ENCODE measurements around the gene HGF. TPM values are rescaled to one million over a fixed set of nuclear protein-coding genes. Genes with fewer than 3 reads are reported as not detected.
"Not testable (repeated sequence)": the region's sequence is repeated elsewhere in the genome, so short reads cannot be mapped to it uniquely, and the experiment has no call there.

The HGF gene
- total RNA-seq, 1 donor from 2014 or later: 19.2 TPM

DNA sequence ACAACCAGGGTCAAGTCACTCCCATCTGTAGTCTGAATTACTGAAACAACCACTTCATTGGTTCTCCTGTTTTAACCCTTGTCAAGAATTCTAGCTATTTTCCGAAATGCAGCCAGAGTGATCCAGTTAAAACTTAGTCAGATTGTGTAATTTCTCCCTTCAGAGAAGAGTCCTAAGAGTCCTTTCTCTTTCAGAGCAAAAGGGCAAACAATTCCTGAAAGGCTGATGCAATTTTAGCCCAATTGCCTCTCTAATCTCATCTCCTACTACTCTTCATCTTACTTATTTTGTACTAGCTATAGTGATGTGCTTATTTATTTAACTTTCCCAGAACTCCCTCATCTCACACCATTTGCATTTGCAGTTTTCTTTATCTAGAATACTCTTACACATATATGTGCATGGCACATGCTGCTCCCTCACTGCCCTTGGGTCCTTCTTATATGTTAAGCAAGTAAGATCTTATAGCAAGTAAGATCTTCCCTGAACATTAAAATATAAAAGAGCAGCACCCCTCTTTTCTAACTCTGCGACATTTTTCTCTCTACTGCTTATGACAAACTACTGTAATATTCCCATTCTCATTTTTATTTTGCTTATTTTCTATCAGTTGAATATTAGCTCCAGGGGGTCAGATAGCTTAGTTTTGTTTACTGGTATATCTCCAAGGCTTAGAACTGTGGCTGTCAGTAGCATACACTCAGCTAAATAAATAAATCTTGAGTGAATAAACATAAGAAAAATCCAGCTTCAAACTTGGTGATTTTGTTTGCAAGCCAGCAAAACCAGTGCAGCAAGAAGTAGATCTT, 44.6 kb downstream of the HGF start:
- DNase-seq (ENCODE audit: low spot score) (no peak), ATAC-seq (no peak)

- not testable (repeated sequence) for ATAC-seq; DNase-seq (ENCODE audit: low spot score)
Measured at GRCh38 chr7:81722250-81722649, 47.6 kb downstream of the HGF start.

DNA sequence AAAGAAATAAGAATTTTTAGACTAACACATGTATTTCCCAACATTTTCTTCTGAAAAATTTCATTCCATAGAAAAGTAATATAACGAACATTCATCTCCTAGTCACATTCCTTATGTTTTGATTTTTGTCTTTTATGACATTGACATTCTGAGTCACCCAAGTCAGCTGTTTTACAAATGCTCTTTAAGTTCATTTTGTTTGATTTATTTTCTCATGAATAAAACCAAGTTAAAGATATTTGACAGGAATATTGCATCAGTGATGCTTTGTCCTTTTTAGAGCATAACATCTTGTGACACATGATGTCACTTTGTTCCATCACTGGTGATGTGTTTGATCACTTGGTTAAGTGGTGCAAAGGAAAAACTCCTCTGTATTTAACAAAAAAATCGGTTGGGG, 48.4 kb downstream of the HGF start:
- ATAC-seq (no peak), DNase-seq (ENCODE audit: low spot score) (no peak)

DNA sequence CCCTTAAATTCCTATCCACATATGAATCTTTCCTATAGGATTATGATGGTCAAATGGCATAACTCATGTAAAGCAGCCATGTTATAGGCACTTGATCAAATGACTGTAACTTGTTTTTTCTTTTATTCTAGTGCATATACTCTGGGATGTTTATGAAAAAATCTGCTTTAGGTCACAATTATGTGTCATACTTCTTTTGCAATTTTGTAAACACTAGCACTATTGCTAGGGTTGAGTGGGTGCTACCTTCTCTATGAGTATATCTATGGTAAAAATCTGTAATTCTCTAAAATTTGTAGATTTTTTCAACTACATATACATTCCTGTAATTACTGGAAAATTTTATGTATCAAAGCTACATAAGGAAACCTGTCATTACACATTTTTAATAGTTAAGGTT, 50.0 kb downstream of the HGF start:
- no peak for DNase-seq (ENCODE audit: low spot score)
- ATAC-seq: no peak

DNA sequence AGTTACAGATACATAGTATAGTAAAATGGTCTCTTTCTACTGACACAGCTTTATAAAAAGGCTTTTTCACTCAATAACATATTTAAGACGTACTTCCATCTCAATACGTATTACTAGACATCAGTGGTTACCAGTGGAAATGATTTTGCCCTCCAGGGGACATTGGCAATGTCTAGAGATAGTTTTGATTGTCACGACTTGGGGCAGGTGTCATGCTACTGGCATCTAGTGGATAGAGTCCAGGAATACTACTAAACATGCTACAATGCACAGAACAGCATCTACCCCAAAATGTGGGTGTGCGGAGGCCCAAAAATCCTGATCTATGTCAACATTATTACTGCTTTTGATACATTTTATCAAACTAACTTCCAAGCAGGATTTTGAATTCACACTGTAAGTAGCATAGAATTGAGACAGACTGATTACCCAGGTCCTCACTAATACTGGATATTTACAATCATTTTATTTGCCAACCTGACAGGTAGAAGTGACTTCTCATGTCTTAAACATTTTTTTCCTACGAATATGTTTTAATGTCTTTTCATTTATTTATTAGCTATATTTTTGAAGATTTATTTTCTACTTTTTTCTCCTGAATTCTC, 53.8 kb downstream of the HGF start:
- DNase-seq (ENCODE audit: low spot score): no peak
- ATAC-seq: no peak

DNA sequence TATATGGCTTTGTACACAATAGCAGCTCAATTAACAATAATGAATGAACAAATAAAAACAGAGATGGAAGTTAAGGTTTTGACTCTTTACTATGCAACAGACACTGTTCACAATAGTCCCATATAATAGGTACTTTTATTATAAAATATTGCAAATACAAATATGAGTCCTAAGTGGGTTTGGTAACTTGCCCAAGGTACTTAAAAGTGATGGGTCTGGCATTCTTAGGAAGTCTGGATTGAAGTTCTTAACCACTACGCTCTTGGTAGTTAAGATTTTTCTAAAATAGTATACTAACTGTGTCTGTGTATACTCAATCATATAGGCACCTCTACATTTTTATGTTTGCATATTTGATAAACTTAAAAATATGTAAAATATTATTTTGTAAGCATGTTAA, 55.5 kb downstream of the HGF start:
- no peak for ATAC-seq
- DNase-seq (ENCODE audit: low spot score): no peak

GRCh38 chr7:81710751-81711150, 59.1 kb downstream of the HGF start:
- ATAC-seq (no peak), DNase-seq (ENCODE audit: low spot score) (no peak)

DNA sequence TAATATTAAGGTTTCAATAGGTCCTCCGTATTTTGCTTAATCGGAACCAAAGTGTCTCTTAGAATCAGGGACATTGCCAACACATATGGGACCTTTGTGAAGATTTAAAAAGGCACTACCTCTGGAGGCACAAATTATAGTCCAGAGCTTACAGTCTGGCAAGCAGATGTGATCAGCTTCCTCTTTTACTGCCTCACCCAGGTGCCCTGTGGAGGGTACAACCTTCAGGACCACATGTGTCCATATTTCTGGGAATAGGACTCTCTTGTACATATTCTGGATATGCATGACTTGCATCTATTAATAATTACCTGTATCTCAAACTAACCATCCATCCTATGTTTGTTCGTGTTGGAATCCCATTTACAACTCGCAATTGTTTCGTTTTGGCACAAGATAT, 60.0 kb downstream of the HGF start:
- no peak for DNase-seq (ENCODE audit: low spot score)

DNA sequence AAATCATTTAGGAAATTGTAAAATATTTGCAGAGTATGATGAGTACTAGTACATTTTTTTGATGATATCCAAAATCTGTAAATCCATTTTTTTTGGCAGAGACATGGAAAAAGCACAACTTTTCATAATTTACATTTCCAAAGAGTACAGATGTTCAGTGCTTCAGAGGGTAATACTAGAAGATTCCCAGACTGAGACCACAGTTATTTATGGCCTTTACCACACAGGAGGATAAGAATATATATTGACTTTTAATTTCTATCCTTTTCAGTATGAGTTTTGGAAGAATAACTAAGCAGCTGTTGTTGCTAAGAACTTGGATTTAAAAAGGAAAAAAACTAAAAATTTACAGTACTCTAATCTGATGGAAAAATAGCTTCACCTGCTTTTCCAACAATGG, 61.9 kb downstream of the HGF start:
- DNase-seq (ENCODE audit: low spot score): no peak
- no peak for ATAC-seq

More for the DNA sequence above, 60.0 kb downstream of the HGF start:
- no peak for ATAC-seq

- no peak for ATAC-seq
- no peak for DNase-seq (ENCODE audit: low spot score)
Measured at GRCh38 chr7:81707196-81707595, 62.7 kb downstream of the HGF start.

GRCh38 chr7:81705206-81705605, 64.6 kb downstream of the HGF start:
- no peak for DNase-seq (ENCODE audit: low spot score)
- ATAC-seq: no peak

DNA sequence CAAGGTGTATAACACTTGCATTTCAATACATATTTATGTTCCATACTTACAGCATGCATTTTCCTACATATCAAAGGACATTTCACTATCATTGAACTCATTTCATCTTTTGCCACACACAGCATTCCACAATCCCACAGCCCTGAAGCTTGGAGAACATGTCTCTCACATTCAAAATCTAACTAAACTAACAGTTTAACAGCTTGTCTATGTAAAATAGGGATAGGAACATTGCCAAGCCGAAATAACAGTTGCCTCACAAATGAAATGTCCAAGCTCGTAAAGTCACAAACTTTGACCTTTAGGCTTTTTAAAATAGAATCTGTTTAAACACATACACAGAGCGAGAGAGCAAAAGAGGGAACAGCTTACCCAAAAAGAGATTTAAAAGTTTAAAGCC, 65.3 kb downstream of the HGF start:
- DNase-seq (ENCODE audit: low spot score) (no peak), ATAC-seq (no peak)

- ATAC-seq (no peak), DNase-seq (ENCODE audit: low spot score) (no peak)
Measured at GRCh38 chr7:81698965-81699364, 70.9 kb downstream of the HGF start.

- ATAC-seq: no peak
- DNase-seq (ENCODE audit: low spot score): no peak
Measured at GRCh38 chr7:81694711-81695110, 75.1 kb downstream of the HGF start.

GRCh38 chr7:81693894-81694293, 76.0 kb downstream of the HGF start:
- no peak for DNase-seq (ENCODE audit: low spot score)

DNA sequence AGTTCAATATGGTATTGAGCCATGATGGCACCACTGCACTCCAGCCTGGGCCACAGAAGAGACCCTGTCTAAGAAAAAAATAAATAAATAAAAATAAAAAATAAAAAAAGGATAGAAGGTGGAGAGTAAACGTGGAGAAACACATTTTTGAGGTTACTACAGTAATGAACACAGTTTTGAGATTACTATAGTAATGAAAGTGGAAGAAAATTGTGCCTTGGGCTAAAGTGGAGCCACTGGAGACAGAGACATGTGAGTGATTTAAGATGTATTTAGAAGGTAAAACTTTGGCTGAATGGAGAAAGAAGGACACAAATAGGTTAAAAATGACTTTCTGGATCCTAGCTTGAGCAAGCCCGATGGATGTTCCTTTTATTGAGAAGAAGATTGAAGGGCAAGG, 76.8 kb downstream of the HGF start:
- ATAC-seq: no peak
- DNase-seq (ENCODE audit: low spot score): no peak

More at GRCh38 chr7:81693894-81694293, 76.0 kb downstream of the HGF start:
- no peak for ATAC-seq

GRCh38 chr7:81692146-81692905, 77.5 kb downstream of the HGF start:
- no peak for DNase-seq (ENCODE audit: low spot score)
- ATAC-seq: no peak

DNA sequence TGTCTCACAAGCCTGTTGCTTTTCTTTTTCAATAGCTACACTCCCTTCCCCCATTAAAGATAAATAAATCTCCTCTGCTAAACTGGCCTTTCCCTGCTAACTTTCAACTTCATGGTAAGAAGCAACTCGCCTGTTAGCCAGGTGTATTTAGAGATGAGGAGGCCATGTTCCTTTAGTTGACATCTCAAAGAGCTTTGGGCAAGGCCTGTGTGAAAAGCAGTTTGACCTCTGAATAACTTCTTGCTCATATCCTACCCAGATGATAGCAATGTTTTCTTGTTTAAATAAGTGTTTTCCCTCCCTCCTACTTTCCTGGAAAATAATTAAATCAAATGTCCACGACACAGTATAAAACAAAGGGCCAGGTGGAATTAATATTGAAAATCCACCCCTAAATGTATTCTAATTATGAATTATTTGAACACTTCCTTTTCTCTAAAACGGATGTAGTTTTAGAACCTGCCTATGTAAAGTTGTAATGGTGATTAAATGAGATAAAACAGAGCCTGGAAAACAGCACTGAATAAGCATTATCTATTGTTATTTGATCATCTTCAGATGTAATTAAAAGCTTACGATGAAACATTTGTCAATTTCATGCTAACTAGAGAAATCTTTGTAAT, 78.5 kb downstream of the HGF start:
- DNase-seq (ENCODE audit: low spot score) (no peak), ATAC-seq (no peak)

DNA sequence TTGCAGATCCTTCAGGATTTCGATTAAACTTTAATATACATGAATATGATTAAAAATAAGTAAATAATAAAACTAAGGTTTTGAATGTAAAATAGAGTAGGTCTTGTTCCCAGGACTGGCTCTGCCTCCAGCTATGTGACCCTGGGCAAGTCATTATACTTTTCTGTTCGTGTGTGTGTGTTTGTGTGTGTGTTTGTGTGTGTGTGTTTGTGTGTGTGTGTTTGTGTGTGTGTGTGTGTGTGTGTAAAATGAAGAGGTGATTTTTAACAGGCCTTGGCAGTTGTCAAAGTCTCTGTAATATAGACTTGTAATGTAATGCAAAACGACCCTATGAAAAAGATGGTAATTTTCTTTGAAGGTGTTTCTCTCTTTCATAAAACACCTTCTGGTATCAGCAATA, 79.2 kb downstream of the HGF start:
- no peak for DNase-seq (ENCODE audit: low spot score)
- no peak for ATAC-seq

DNA sequence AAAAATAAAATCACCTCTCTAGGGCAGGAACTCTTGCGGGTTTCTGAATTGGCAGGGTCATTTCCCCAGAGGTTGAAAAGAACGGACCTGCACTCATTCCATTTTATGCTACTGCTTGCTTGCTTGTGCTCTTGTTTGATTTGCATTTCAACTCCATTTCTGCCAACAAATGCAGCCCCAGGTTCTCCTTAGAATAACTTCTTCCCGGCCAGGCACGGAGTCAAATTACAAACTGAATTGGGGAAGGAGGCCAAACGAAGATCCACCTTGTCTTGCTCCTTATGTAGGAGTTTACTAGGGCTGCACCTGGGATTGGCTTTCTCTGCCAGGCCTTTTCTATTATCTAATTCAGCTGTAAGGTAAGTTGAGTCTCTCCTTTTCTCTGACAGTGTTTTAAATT, 79.6 kb downstream of the HGF start:
- DNase-seq (ENCODE audit: low spot score) (no peak), ATAC-seq (no peak)

- no peak for DNase-seq (ENCODE audit: low spot score)
- no peak for ATAC-seq
Measured at GRCh38 chr7:81688622-81689411, 81.0 kb downstream of the HGF start.

All from left lobe of liver (tissue), 2 donors.